Islet precursor cell (in vitro differentiated cells): ENCODE measurements around the gene MAT2A.
"Not testable (repeated sequence)": the region's sequence is repeated elsewhere in the genome, so short reads cannot be mapped to it uniquely, and the experiment has no call there.

Experiments used
- DNase-seq: peaks from one replicate; pipeline ENCODE4 v3.0.0-alpha.2; 2018

The MAT2A gene

DNA sequence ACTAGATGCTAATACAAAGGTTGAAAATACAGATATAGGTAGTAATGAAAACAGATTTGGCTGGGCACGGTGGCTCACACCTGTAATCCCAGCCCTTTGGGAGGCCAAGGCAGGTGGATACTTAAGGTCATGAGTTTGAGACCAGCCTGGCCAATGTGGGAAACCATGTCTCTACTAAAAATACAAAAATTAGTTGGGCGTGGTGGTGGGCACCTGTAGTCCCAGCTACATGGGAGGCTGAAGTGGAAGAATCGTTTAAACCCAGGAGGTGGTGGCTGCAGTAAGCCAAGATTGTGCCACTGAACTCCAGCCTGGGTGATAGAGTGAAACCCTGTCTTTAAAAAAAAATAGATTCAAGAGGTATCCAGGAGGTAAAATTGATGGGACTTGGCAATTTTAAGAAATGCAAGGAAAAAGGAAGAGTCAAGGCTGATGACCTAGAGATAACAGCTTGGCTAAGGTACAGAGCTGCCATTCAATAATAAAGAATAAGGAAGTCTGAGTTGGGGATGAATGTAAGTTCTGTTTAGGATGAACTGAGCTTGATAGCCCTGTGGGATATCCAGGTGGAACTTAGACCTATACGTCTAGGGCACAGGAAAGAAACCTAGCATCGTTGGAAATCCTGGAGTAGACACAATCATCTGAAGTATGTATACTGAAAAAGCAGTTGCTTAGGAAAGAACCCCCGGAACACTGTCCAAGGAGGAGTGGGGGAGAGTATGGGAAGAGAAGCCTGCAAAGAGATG, 9.1 kb downstream of the MAT2A start:
- DNase-seq = no peak

DNA sequence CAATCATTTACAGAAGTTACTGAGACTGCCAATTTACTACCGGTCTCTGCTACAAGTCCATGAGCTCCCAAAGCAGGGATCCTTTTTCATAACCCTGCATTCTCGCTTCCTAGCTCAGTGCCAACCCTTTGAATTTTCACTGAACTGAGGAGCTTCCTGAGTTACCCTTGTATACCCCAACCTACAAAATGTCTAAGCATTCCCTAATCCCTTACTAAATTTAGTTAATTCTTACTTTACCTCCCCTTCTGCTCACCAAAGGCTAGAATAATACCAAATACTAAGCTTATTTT, 9.6 kb downstream of the MAT2A start:
- DNase-seq = no peak

DNA sequence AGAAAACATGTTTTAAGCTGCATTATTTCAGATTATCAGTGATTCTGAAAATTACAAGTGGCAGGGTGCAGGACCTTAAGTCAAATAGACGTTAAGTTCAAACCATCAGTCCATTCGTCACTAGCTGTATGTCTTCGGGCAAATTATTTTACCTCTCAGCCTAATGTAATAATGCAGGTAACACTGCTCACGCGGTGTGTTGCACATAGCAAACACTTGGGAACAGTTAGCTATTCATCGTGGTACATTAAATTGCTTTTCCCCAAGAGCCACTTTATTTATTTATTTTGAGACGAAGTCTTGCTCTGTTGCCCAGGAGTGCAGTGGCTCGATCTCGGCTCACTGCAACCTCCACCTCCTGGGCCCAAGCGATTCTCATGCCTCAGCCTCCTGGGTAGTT, 10.1 kb downstream of the MAT2A start:
- DNase-seq = no peak

DNA sequence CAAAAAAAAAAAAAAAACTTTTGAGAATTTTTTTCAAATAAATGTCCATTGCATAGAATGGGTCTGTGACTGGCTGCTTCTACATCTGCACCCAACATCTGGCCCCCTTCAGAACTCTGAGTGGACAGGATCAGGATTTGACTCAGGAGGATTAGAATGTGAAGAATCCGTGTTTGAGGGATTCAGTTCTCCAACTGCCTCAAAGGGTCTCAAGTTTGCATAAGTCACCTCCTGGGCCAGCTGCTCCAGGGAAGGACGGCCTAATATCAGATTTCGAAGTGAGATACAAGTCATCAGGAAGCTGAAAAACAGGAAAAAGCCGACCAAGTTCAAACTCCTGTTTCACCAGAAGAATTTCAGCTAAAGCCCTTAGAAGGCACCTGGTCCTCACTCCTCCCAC, 10.9 kb downstream of the MAT2A start:
- DNase-seq = peak; percentile 73

DNA sequence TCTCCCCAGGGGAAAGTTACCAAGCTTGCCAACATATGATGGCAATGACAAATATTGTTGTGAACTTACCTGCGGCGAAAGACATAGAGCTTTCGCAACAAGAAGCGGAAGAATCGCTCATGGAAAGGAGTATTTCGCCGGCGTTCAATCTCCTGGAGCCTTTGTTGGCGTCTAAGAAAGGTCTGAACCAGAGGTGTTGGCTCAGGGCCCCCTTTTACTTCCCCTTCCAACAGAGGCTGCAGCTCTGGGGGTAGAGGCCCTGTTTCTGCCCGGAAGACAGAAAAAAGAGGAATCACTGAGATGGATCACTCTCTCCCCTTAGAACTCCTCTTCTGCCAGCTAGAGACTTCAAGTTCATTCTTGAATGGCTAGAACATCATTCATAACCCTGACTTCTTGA, 11.5 kb downstream of the MAT2A start:
- no peak for DNase-seq

DNA sequence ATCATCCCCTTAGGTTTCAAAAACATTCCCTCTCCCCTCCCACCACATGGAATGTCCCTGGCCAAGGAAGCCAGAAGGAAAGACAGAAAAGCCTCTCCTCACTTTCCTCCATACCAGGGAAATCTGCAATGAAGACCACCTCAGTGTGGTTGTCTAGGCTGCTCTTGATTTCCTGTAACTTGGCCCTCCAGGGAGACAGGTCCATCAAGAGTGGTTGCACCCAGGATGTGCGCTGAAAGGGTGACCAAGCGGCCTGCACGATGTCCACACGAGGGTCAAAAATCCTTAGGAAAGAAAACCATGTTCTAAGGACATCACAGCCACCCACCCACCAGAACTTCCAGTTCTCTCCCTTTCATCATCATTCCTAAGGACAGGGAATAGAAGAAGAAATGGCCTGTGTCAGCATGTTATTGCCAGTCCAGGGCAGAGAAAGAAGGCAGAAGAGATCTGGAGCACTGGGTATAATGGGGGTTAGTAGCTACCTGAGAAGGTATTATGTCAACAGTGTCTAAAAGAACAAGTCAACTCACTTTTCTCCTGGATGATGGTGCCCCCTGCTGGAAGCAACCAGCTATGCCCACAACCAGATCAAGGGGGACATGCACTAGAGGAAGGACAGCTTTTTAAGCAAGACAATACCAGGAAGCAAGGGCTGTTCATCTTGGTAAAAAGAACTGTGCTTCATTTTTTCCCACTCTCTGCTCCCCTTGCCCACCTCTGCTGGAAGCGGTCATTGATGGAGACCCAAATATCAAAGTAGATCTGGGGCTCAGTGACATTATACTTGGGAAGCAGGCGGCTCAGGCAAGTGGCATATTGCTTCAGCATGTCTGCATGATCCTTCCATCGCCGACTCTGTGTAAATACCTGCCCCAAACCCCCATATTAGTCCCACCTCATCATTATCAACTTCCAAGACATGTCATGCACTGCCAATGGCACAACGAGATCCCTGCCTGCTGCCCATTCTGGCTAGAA, 13.0 kb downstream of the MAT2A start:
- peak; percentile 92 for DNase-seq

DNA sequence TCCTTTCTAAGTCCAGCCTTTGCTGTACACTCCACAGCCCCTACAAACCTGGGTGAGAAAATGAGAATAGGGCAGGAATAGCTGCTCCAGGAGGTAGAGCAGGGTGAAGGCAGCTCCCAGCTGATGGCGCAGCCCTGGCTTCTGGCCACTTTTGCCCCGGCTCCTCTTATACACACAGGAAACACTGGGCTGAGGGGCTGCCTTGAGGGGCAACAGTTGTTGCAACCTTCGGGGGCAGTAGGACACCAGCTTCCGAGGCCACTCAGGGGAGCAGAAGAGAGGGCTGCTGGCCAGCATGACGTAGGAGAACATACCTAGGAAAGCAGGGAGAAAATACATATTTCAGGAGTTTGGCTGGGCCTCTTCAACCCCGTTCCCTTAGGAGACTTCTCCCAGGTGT, 14.2 kb downstream of the MAT2A start:
- no peak for DNase-seq

DNA sequence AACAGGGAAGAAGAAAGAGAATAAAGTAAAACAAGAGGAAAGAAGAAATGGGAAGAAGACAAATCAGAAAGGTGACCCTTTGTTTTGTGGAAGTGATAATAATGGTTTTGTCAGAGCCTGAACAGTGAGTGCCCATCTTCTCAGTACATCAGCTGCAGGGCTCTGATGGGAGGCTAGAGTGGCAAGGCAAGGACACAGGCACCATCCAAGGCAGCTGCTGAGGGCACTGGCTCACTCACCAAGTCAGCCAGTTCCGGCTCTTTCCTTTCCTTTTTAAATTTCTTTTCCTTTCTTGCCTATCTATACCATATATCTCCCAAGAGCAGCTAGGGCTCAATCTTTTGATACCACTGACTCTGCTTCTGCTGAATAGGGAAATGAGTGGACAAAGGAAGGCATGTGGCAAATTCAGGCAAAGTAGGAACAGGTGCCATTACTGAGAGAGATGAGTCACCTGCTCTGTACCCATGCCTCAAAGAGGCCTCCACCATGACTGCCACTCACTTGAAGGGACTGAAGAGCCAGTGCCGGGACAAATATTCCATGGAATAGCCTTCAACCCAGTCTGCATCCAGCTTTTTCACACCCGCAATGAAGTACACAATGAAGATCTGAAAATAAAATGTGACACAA, 16.1 kb downstream of the MAT2A start:
- no peak for DNase-seq

DNA sequence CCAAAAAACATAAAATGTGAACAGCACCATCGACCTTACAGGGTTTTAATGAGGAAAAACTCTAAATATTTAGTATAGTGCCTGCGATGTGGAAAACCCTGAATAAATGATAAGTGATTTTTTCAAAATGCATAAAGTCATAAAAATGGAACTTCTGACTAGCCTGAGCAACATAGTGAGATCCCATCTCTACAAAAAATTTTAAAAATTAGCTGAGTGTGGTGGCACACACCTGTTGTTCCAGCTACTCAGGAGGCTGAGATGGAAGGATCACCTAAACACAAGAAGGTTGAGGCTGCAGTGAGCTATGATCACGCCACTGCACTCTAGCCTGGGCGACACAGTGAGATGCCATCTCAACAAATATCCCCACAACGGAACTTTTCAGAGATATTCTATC, 18.2 kb downstream of the MAT2A start:
- no peak for DNase-seq

DNA sequence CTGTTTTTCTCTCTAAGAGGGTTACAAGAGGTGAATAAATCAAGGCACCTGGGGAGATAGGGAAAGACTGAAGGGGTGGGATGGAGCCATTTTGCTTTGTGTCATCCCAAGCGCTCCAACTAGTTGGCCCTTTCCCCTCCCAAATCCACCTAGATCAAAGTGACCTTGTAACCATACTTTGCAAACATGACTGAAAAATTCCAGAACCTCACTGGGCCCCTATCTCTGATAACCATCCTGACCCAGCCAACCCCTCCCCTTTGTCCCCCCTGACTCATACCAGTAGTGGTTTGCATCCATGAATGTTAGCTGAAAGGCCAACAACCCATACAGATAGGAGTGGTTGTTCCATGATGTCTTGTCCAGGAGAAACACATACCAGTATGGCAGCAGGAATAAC, 19.2 kb downstream of the MAT2A start:
- no peak for DNase-seq

DNA sequence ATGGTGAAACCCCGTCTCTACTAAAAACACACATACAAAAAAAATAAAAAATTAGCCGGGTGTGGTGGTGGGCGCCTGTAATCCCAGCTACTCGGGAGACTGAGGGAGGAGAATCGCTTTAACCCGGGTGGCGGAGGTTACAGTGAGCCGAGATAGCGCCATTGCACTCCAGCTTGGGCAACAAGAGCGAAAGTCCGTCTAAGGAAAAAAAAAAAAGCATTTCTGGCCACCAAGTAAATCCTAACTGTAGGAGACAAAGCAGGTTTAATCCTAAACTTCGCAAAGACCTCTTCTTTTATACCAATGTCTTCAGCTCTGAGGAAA, 21.4 kb downstream of the MAT2A start:
- DNase-seq = not testable (repeated sequence)

DNA sequence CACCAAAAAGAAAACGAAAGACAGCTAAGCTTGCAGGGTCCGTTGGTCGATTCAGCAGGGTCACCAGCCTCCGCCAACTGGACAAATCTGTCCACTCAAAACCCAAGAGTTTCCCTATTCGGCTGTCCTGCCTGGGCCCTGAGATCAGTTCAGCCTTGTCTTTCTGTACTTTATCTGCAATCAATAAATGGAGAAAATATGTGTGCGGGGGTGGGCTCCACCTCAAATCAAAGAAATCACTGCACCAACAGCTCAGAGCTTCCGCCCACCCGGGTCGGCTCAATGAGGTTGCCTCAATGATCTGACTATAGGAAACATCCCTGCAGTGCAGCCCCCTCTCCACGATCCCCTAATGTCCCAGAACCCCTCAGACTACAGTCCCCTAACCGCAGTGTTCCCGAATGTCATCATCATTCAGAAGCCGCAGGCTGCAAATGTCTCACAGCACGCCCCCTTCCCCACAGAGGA, 21.9 kb downstream of the MAT2A start:
- DNase-seq = no peak

DNA sequence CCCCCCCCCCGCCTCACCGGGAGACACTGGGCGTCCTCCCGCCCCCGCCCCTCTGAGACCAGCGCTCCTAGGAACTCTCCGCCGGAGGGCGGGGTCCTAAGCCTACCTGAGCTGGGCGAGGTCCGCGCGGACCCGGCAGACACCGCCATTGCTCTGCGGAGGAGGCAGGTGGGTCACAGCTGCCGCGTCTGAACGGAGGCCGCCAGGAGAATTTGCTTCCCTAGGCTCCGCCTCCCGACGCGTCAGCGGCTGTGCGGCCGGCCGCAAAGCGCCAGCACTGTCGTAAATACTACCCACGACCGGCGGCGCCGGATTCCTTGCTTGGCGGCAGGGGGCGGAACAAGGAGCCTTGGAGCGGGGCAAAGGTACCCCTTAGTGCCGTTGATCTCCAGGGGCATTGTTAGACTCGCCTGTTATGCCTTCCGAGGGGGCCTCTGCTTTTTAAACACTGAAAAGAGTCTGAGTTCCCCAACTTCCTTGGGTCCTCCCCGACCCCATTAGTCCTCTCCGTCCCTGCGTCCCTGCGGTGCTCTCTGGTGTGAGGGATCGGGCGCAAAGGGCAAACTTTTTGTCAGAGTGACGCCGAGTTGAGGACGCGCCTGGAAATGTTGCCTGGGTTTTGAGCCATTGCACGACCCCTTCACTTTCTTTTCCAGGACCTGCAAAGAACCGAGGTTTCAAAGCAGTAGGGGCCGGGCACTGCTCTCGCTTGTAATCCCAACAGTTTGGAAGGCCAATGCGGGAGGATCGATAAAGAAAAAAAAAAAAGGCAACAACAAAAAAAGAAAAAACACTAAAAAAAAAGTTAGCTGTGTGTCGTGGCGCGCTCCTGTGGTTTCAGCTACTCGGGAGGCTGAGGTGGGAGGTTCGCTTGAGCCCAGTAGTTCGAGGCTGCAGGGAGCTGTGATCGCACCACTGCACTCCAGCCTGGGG, 22.6 kb downstream of the MAT2A start, which contains the start of gene GGCX:
TSS of gene GGCX (minus strand) at position 214 of the 933 bp plus-strand sequence. CDS start at position 149, 65 bp downstream.
- peak; percentile 98 for DNase-seq

DNA sequence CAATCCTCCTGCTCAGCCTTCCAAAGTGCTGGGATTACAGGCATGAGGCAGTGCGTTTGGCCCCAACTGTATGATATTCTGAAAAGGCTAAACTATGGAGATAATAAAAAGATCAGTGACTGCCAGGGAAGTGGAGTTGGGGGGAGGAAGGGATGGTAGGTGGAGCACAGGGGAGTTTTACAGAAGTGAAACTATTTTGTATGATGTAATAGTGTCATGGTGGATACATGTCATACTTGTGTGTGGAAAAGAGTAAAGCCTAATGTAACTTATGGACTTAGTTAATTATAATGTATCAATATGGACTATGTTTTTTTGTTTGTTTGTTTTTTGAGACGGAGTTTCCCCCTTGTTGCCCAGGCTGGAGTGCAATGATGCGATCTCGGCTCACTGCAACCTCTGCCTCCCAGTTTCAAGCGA, 25.2 kb downstream of the MAT2A start:
- no peak for DNase-seq

DNA sequence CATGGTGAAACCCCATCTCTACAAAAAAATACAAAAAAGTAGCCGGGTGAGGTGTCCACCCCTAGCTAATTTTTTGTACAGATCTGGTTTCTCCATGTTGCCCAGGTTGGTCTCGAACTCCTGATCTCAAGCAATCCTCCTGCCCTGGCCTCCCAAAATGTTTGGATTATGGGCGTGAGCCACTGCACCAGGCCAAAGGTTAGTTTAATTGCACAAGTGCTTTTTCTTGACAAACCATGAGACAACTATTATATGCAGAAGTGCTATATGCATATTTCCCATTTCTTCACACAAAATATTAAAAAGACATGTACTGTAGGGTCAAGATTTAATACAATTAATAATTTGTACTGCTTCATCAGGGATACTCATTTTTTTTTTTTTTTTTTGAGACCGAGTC, 27.3 kb downstream of the MAT2A start:
- no peak for DNase-seq

DNA sequence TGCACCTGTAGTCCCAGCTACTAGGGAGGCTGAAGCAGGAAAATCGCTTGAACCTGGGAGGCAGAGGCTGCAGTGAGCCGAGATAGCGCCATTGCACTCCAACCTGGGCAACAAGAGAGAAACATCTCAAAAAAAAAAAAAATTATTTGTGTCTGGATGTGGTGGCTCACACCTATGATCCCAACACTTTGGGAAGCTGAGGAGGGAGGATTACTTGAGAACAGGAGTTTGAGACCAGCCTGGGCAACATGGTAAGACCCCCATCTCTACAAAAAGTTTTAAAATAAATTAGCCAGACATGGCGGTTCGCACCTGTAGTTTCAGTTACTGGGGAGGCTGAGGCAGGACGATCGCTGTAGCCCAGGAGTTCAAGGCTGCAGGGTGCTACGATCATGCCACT, 36.8 kb downstream of the MAT2A start:
- DNase-seq = no peak

DNA sequence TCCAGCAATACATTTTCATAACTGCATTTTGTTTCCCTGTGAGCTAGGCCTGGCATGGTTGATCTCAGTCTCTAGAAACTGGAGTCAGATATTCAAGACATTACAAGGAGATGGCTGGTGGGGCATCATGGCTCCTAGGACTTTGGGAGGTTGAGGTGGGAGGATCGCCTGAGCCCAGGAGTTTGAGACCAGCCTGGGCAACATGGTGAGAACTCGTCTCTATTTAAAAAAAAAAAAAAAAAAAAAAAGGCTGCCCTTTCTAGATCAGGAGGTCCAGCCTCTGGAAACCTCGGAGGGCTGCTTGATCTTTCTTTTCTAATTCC, 38.1 kb downstream of the MAT2A start:
- no peak for DNase-seq

DNA sequence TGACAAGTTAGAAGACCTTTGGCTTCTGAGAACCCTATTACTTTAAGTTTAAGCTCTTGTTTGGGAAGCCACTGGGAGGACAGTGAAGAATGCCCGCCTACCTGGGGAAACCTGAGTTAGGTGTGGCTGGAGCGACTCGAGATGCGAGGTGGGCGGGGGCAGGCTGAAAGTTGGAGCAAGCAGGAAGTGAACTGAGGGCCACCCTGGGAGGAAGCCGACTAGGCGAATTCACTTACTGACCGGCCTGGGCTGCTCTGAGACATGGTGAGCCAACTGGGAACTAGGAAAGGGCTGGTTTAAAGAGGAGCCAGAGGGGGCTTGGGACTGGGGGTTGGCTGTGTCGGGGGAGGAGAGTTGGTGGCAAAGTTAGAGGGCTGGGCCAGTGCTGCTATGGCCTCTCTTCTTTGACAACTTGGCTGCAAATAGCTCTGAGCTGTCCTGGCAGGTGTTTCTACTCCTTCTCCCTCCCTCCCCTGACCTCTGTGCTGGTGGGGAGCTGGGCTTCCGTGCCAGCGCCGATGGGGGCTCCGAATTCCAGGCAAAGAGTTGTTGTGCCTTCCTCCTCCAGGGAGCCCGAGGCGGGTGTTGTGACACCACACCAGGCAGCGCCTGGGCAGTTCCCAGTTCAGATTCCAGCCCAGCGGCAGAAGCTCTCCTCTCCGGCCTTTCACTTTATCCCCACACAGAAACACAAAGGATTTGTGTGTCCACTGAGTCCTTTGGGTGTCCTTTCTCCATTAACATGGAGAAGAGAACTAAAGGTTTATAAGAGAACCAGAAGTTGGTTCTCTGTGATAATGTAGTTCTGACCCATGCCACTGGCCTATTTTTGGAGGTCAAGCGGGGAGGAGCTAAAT, 38.6 kb downstream of the MAT2A start, which contains the start of gene VAMP8:
TSS of gene VAMP8 (plus strand) at position 201 of the 857 bp plus-strand sequence. CDS start at position 262, 61 bp downstream.
- DNase-seq = peak; percentile 91

DNA sequence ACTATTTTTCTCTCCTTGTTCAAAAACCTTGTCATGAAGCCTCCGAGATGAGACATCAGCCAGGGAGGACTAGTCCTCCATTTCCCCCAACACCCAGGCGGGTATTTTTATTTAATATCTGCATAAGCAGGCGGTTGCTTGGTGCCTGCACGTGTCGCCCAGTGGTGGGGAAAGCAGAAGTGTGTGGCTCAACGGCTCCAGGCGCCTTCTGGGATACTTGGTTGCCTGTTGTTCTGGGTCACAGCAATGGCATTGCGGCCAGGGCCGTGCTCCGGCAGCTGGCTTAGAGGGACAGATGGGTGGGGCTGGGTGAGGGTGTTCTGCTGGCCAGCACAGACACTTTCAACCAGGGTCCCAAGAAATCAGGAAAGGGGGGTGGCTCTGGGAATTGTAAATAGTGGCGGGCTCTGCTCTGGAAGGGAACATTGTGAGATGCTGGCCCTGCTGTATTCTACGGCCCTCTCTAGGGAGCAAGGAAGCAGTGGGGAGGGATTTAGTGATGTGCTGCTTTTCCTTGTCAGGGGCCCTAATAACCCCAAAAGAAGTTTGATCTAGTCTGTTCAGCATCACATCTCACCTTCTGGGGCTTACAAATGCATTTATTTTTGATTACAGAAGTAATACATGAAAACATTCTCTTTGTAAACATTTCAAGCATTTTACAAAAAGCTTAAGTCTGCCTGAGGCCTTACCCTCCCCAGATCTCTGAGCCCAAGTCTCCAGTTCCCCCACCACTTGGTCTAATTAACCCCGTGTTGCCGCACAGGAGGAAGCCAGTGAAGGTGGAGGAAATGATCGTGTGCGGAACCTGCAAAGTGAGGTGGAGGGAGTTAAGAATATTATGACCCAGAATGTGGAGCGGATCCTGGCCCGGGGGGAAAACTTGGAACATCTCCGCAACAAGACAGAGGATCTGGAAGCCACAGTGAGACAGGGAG, 39.5 kb downstream of the MAT2A start:
- peak; percentile 76 for DNase-seq

DNA sequence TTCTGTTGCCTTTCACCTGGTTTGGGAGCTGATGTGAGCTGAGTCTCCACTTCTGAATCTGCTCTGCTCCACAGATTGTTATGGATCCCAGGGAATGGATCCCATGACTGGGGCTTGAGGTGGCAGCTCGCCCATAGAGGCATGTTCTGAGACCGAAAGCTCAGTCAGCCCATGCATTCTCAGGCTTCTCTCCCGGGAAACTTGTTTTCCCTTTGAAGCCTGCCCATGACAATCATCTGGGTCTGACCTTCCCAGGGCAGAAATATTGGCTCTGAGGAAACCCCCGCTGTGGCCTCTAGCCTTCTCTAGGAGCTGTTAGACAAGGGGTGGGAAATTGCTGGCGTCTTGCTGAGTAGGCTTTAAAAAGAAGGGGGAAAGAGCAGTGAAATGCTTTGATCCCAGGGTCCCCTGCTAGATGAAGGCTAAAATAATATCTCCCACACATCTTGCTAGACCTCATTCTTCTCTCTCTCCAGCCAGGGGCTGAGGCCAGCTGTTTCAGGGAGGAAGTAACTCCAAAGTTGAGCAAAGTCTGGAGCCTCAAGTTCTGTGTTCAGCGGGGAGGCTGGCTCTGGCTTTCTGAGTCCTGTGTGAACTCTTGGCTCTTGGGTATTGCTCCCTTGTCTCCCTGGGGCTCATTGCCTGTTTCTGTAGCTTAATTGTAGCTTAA, 40.4 kb downstream of the MAT2A start:
- peak; percentile 56 for DNase-seq
